PFSK-1 (cell line): ENCODE measurements around the gene TENT4A.

Experiments used
- POLR2AphosphoS5 ChIP-seq: IDR thresholded peaks from 2 replicates; pipeline ENCODE4 v1.6.1; 2012; ENCODE audit warnings: low read depth, mild to moderate bottlenecking, control low read depth, low read length, moderate library complexity
- SIN3A ChIP-seq: IDR thresholded peaks from 2 replicates; pipeline ENCODE4 v1.6.1; 2012; ENCODE audit warnings: mild to moderate bottlenecking, low read length, moderate library complexity, borderline replicate concordance; ENCODE audit not compliant: insufficient read depth

- TF ChIP-seq SIN3A (no peak), POLR2AphosphoS5 (no peak)
These were observed 29.9 kb downstream of the TENT4A start for GRCh38 chr5:6743161-6743560.
